HepG2 (cell line): ENCODE results near the gene MTRFR. TPM values are rescaled to one million over a fixed set of nuclear protein-coding genes. Genes with fewer than 3 reads are reported as not detected.

Source experiments
- ASH2L ChIP-seq: fragments of 300-600, 200-600 bp; sonication (generic); IDR thresholded peaks from 2 replicates; pipeline ENCODE4 v1.7.0; 2017; ENCODE audit warnings: low read depth, mild to moderate bottlenecking, moderate library complexity, mixed read lengths, low read length; ENCODE audit not compliant: insufficient read length
- BCLAF1 ChIP-seq: fragments of 450-650 bp; IDR thresholded peaks from 2 replicates; pipeline ENCODE4 v1.6.1; 2017; ENCODE audit warnings: mild to moderate bottlenecking
- CBX1 ChIP-seq: IDR thresholded peaks from one replicate; pipeline ENCODE4 v1.6.1; 2016; ENCODE audit warnings: antibody characterized with exemption, low read depth
- CEBPG ChIP-seq: IDR thresholded peaks from 2 replicates; pipeline ENCODE4 v1.6.1; 2016
- HOMEZ ChIP-seq: IDR thresholded peaks from 2 replicates; pipeline ENCODE4 v1.6.1; 2016; ENCODE audit warnings: low read depth
- KAT8 ChIP-seq: IDR thresholded peaks from 2 replicates; pipeline ENCODE4 v1.6.1; 2016; ENCODE audit warnings: missing genetic modification reagents, missing compliant biosample characterization
- KLF13 ChIP-seq: sonication (generic); formaldehyde crosslinking; IDR thresholded peaks from 2 replicates; pipeline ENCODE4 v1.4.0; 2020; ENCODE audit warnings: mild to moderate bottlenecking, missing genetic modification reagents
- PRMT3 ChIP-seq: sonication (generic); formaldehyde crosslinking; IDR thresholded peaks from 2 replicates; pipeline ENCODE4 v1.8.1; 2022; ENCODE audit warnings: low read depth, mild to moderate bottlenecking, moderate library complexity, missing genetic modification reagents, borderline replicate concordance
- RORA ChIP-seq: sonication (generic); formaldehyde crosslinking; IDR thresholded peaks from 2 replicates; pipeline ENCODE4 v1.5.0; 2020; ENCODE audit warnings: mild to moderate bottlenecking, missing genetic modification reagents, moderate library complexity
- SP4 ChIP-seq: sonication (generic); formaldehyde crosslinking; IDR thresholded peaks from 2 replicates; pipeline ENCODE4 v1.8.1; 2023; ENCODE audit warnings: mild to moderate bottlenecking, missing genetic modification reagents
- SRSF1 ChIP-seq: fragments of 200-400 bp; formaldehyde crosslinking; optimal IDR thresholded peaks from 2 replicates; pipeline ENCODE3; 2017; ENCODE audit warnings: mild to moderate bottlenecking, low read depth, low read length, moderate library complexity
- TCF7 ChIP-seq: sonication (generic); IDR thresholded peaks from 2 replicates; pipeline ENCODE4 v1.6.1; 2016; ENCODE audit warnings: antibody characterized with exemption, low read depth
- TP53 ChIP-seq: sonication (generic); formaldehyde crosslinking; conservative IDR thresholded peaks from 2 replicates; pipeline ENCODE4 v1.4.0; 2020; ENCODE audit warnings: missing genetic modification reagents
- ZHX1 ChIP-seq: sonication (generic); formaldehyde crosslinking; IDR thresholded peaks from 2 replicates; pipeline ENCODE4 v1.8.1; 2022; ENCODE audit warnings: low read depth, mild to moderate bottlenecking, missing genetic modification reagents
- ZNF17 ChIP-seq: sonication (generic); formaldehyde crosslinking; IDR thresholded peaks from 2 replicates; pipeline ENCODE4 v1.5.0; 2020; ENCODE audit warnings: mild to moderate bottlenecking, missing genetic modification reagents
- ZNF264 ChIP-seq: sonication (generic); formaldehyde crosslinking; IDR thresholded peaks from 2 replicates; pipeline ENCODE4 v1.4.0; 2020; ENCODE audit warnings: missing genetic modification reagents
- ZNF362 ChIP-seq: sonication (generic); formaldehyde crosslinking; IDR thresholded peaks from 2 replicates; pipeline ENCODE4 v1.4.0; 2020; ENCODE audit warnings: missing genetic modification reagents, mild to moderate bottlenecking, borderline replicate concordance
- ZNF558 ChIP-seq: sonication (generic); formaldehyde crosslinking; IDR thresholded peaks from 2 replicates; pipeline ENCODE4 v1.9.0; 2022; ENCODE audit warnings: mild to moderate bottlenecking, missing genetic modification reagents, borderline replicate concordance
- ZSCAN31 ChIP-seq: sonication (generic); formaldehyde crosslinking; IDR thresholded peaks from 2 replicates; pipeline ENCODE4 v1.5.0; 2020; ENCODE audit warnings: low read depth, mild to moderate bottlenecking, missing genetic modification reagents
- ZUFSP ChIP-seq: sonication (generic); formaldehyde crosslinking; IDR thresholded peaks from 2 replicates; pipeline ENCODE4 v1.9.0; 2021; ENCODE audit warnings: missing genetic modification reagents, mild to moderate bottlenecking, borderline replicate concordance
- polyA plus RNA-seq, 8 experiments: library from polyadenylated mRNA; depleted of rRNA in 3 of 8; stranded (reverse) in 7 of 8; unstranded in 1 of 8; fragments of >200 nt; fragmentation: Illumina TruSeq in 4 of 8; extraction: Trizol in 4 of 8; gene quantifications; 2 replicates each; pipeline versions ENCODE4 v1.2.1 to v1.2.3, GENCODE V29; 2011 to 2016; ENCODE audit warnings: low read depth in 4 of 8, missing spikeins in 1 of 8, mixed read lengths in 1 of 8; ENCODE audit not compliant: insufficient read depth in 1 of 8
- total RNA-seq, 5 experiments: library from RNA; depleted of rRNA; stranded (reverse); fragments of >200 nt; fragmentation: Illumina TruSeq; extraction: Trizol; gene quantifications; 2 replicates each; pipeline ENCODE4 v1.2.3, GENCODE V29; 2016; ENCODE audit warnings: low read depth in 1 of 5

Gene MTRFR
- total and polyA plus RNA-seq, 2 of the 13 experiments (the other 11 are each of a cell fraction or from before 2014, with no cell fraction given), result 7.1 to 9.9 TPM

GRCh38 chr12:123232807-123233504 is at the start of gene MTRFR, which contains the start of gene MPHOSPH9 (continued):
- TF ChIP-seq ZNF17 (CRISPR knock-in tag), result no peak
- peak; percentile 88 for TF ChIP-seq CBX1
- TF ChIP-seq KAT8 (CRISPR knock-in tag), result peak; percentile 84
- TF ChIP-seq SRSF1, result peak; percentile 94
- TF ChIP-seq TP53, result 0 out of 2 replicates have a peak, but pooled peaks have one; percentile 71
- no peak for TF ChIP-seq TCF7
- peak; percentile 26 for TF ChIP-seq CEBPG
- TF ChIP-seq ASH2L, result peak; percentile 81
- TF ChIP-seq ZUFSP (CRISPR knock-in tag), result no peak
- peak; percentile 71; the same call in 1 of the 2 replicates for TF ChIP-seq ZSCAN31
- 0 out of 2 replicates have a peak, but pooled peaks have one; percentile 72 for TF ChIP-seq ZHX1
- TF ChIP-seq HOMEZ (CRISPR knock-in tag), result peak; percentile 59; the same call in 1 of the 2 replicates
- TF ChIP-seq ZNF264, result peak; percentile 84
- TF ChIP-seq ZNF362, result peak; percentile 92
- TF ChIP-seq RORA (CRISPR knock-in tag), result no peak
- peak; percentile 87 for TF ChIP-seq SP4 (CRISPR knock-in tag)
- no peak for TF ChIP-seq BCLAF1
- TF ChIP-seq ZNF558 (CRISPR knock-in tag), result no peak; the same call in 1 of the 2 replicates
- TF ChIP-seq PRMT3 (CRISPR knock-in tag), result no peak
- TF ChIP-seq KLF13, result no peak
